MM.1S (cell line): ENCODE measurements around the gene DNAAF5.

Experiments
- EZH2phosphoT487 ChIP-seq: fragments of 300-600 bp; sonication (generic); IDR thresholded peaks from 2 replicates; pipeline ENCODE4 v1.6.1; 2018; ENCODE audit warnings: antibody characterized with exemption, low read length
- TF ChIP-seq, protein P1 (sequence below): fragments of 300-600 bp; sonication (generic); IDR thresholded peaks from 2 replicates; pipeline ENCODE4 v1.5.1; 2016; ENCODE audit warnings: antibody characterized with exemption, low read length, mixed read lengths

DNA sequence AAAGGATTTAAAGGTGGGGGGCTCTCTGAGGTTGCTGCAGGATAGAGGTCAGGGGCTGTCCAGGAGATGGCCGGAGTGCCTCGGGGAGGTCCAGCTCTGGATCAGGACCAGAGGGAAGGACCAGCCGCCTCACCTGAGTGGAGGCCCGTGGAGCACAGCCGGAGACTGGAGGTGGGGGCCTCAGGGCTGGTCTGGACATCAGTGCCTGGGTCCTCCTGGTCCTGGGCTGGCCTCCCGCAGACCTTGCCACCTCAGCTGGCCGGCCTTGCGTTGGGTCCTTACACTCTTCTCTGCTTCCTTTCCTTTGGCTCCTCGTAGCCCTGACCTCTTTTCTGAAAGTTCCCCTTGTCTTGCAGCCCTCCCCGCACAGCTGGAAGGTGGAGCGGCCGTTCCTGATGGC lies 107.8 kb downstream of the DNAAF5 start:
- TF ChIP-seq, protein P1, sequence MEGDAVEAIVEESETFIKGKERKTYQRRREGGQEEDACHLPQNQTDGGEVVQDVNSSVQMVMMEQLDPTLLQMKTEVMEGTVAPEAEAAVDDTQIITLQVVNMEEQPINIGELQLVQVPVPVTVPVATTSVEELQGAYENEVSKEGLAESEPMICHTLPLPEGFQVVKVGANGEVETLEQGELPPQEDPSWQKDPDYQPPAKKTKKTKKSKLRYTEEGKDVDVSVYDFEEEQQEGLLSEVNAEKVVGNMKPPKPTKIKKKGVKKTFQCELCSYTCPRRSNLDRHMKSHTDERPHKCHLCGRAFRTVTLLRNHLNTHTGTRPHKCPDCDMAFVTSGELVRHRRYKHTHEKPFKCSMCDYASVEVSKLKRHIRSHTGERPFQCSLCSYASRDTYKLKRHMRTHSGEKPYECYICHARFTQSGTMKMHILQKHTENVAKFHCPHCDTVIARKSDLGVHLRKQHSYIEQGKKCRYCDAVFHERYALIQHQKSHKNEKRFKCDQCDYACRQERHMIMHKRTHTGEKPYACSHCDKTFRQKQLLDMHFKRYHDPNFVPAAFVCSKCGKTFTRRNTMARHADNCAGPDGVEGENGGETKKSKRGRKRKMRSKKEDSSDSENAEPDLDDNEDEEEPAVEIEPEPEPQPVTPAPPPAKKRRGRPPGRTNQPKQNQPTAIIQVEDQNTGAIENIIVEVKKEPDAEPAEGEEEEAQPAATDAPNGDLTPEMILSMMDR: no peak
- TF ChIP-seq EZH2phosphoT487: no peak
